Neural cell (in vitro differentiated cells): ENCODE data around the gene TEFM. TPM values are rescaled to one million over a fixed set of nuclear protein-coding genes. Genes with fewer than 3 reads are reported as not detected.
"Not testable (repeated sequence)": the region's sequence is repeated elsewhere in the genome, so short reads cannot be mapped to it uniquely, and the experiment has no call there.

Experiments used
- H2AFZ ChIP-seq: fragments of 200-600, 300-800 bp; sonication (generic), shearing (Covaris generic); 2 replicates; pipeline ENCODE4 v1.6.0; 2014; ENCODE audit warnings: low read depth, mild to moderate bottlenecking, antibody characterized with exemption, low read length, moderate library complexity
- H3F3A ChIP-seq: fragments of 200-600 bp; shearing (Covaris generic); 2 replicates; pipeline ENCODE4 v1.6.1; 2016; ENCODE audit warnings: mild to moderate bottlenecking, moderate library complexity, mixed read lengths, antibody characterized with exemption, low read length; ENCODE audit not compliant: insufficient read depth, poor library complexity, severe bottlenecking
- H3K27ac ChIP-seq: fragments of 200-600, 300-800 bp; sonication (generic), shearing (Covaris generic); 2 replicates; pipeline ENCODE4 v1.5.1; 2014; ENCODE audit warnings: mild to moderate bottlenecking, low read length, moderate library complexity
- H3K27me3 ChIP-seq: fragments of 300-800, 200-600 bp; sonication (generic), shearing (Covaris generic); 2 replicates; pipeline ENCODE4 v1.6.0; 2014; ENCODE audit warnings: mild to moderate bottlenecking, low read depth, low read length, moderate library complexity; ENCODE audit not compliant: insufficient read depth
- H3K36me3 ChIP-seq: fragments of 300-800, 200-600 bp; sonication (generic), shearing (Covaris generic); 2 replicates; pipeline ENCODE4 v1.5.1; 2014; ENCODE audit warnings: mild to moderate bottlenecking, antibody characterized with exemption, low read length, moderate library complexity; ENCODE audit not compliant: insufficient read depth
- H3K4me2 ChIP-seq: fragments of 300-800, 200-600 bp; sonication (generic), shearing (Covaris generic); 2 replicates; pipeline ENCODE4 v1.6.0; 2014; ENCODE audit warnings: mild to moderate bottlenecking, low read length
- H3K4me3 ChIP-seq: fragments of 300-800, 200-600 bp; sonication (generic), shearing (Covaris generic); 2 replicates; pipeline ENCODE4 v1.5.1; 2014; ENCODE audit warnings: mild to moderate bottlenecking, low read length, moderate library complexity
- H3K79me2 ChIP-seq: fragments of 200-600 bp; shearing (Covaris generic); replicated peaks from 2 replicates; pipeline ENCODE4 v1.6.0; 2014; ENCODE audit warnings: mild to moderate bottlenecking, low read length, moderate library complexity; ENCODE audit not compliant: insufficient read depth
- H3K9ac ChIP-seq: fragments of 300-800, 200-600 bp; sonication (generic), shearing (Covaris generic); 2 replicates; pipeline ENCODE4 v1.6.1; 2016; ENCODE audit warnings: mild to moderate bottlenecking, low read length, mixed read lengths
- H3K9me2 ChIP-seq: fragments of 200-600 bp; shearing (Covaris generic); 2 replicates; pipeline ENCODE4 v1.6.1; 2016; ENCODE audit warnings: mild to moderate bottlenecking, low read length, mixed read lengths; ENCODE audit not compliant: insufficient read depth
- H3K9me3 ChIP-seq: fragments of 200-600, 300-800 bp; sonication (generic), shearing (Covaris generic); 2 replicates; pipeline ENCODE4 v1.6.1; 2016; ENCODE audit warnings: mild to moderate bottlenecking, mixed run types, low read length, moderate library complexity, mixed read lengths
- H4K20me1 ChIP-seq: fragments of 200-600 bp; shearing (Covaris generic); 2 replicates; pipeline ENCODE4 v1.6.1; 2016; ENCODE audit warnings: mild to moderate bottlenecking, mixed run types; ENCODE audit not compliant: insufficient read depth
- EP300 ChIP-seq: fragments of 450-650 bp; conservative IDR thresholded peaks from 2 replicates; pipeline ENCODE4 v1.6.1; 2014; ENCODE audit warnings: antibody characterized with exemption, mild to moderate bottlenecking, moderate library complexity; ENCODE audit not compliant: poor library complexity, severe bottlenecking
- EZH2 ChIP-seq: fragments of 200-600, 300-800 bp; shearing (Covaris generic), sonication (generic); IDR thresholded peaks from 2 replicates; pipeline ENCODE4 v1.6.1; 2014; ENCODE audit warnings: antibody characterized with exemption, low read length, borderline replicate concordance, mild to moderate bottlenecking; ENCODE audit not compliant: insufficient read depth, poor library complexity, severe bottlenecking
- MXI1 ChIP-seq: fragments of 450-650 bp; conservative IDR thresholded peaks from 2 replicates; pipeline ENCODE4 v1.6.1; 2014; ENCODE audit warnings: antibody characterized with exemption, mild to moderate bottlenecking; ENCODE audit not compliant: poor library complexity, severe bottlenecking
- POLR2AphosphoS5 ChIP-seq: IDR thresholded peaks from 2 replicates; pipeline ENCODE4 v1.6.1; 2012
- RAD21 ChIP-seq: fragments of 450-650 bp; conservative IDR thresholded peaks from 2 replicates; pipeline ENCODE4 v1.6.1; 2014; ENCODE audit warnings: antibody characterized with exemption, mild to moderate bottlenecking, moderate library complexity
- SMC3 ChIP-seq: fragments of 450-650 bp; conservative IDR thresholded peaks from 2 replicates; pipeline ENCODE4 v1.6.1; 2014; ENCODE audit warnings: antibody characterized with exemption, mild to moderate bottlenecking, moderate library complexity; ENCODE audit not compliant: poor library complexity
- TAF1 ChIP-seq: IDR thresholded peaks from 2 replicates; pipeline ENCODE4 v1.6.1; 2012; ENCODE audit warnings: low read depth
- polyA plus RNA-seq: library from polyadenylated mRNA; depleted of rRNA; stranded (reverse); fragments of >200 nt; gene quantifications from 2 replicates; pipeline ENCODE4 v1.2.3, GENCODE V29; 2014
- TF ChIP-seq, protein P1 (sequence below): IDR thresholded peaks from 2 replicates; pipeline ENCODE4 v1.6.1; 2012; ENCODE audit warnings: borderline replicate concordance
- TF ChIP-seq, protein P2 (sequence below): fragments of 450-650 bp; IDR thresholded peaks from 2 replicates; pipeline ENCODE4 v1.5.1; 2014; ENCODE audit warnings: antibody characterized with exemption, mild to moderate bottlenecking, moderate library complexity; ENCODE audit not compliant: poor library complexity, severe bottlenecking

Gene TEFM
- polyA plus RNA-seq, 1 donor from 2014 or later: 15.2 TPM

DNA sequence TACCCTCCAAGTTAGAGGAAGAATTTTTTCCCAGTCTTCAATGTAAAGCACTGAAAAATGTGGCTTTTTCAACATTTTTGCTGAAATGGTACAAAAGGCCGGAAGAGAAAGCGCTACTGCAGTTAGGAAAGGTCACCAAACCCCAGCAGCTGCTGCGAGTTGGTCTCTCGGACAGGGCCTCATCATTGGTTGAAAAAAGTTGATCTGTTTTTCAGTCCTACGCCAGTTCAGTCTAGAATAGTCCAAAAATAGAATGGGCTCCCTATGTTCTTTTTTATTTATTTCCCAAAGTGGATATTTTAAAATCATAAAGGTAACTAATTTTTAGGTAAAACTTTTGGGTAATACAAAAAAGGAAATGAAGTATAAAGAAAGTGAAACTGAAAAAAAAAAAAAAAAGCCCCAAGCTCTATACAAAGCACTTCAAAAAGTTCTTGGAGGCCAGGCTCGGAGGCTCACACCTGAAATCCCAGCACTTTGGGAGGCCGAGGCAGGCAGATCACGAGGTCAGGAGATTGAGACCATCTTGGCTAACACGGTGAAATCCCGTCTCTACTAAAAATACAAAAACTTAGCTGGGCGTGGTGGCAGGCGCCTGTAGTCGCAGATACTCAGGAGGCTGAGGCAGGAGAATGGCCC is 33.1 kb upstream of the TEFM start:
- Histone ChIP-seq H3F3A (no peaks in the 10 kb centered on the region), H2AFZ (no peak overlapping the region), H3K79me2 (no peaks in the 10 kb centered on the region), H3K27ac (no peak overlapping the region), H3K9me2 (no peaks in the 10 kb centered on the region), H3K9ac (no peak overlapping the region), H3K9me3 (no peaks in the 10 kb centered on the region), H3K36me3 (no peaks in the 10 kb centered on the region), H4K20me1 (no peaks in the 10 kb centered on the region), H3K4me2 (no peak overlapping the region), H3K4me3 (no peak overlapping the region), H3K27me3 (no peaks in the 10 kb centered on the region)
- TF ChIP-seq, protein P1, sequence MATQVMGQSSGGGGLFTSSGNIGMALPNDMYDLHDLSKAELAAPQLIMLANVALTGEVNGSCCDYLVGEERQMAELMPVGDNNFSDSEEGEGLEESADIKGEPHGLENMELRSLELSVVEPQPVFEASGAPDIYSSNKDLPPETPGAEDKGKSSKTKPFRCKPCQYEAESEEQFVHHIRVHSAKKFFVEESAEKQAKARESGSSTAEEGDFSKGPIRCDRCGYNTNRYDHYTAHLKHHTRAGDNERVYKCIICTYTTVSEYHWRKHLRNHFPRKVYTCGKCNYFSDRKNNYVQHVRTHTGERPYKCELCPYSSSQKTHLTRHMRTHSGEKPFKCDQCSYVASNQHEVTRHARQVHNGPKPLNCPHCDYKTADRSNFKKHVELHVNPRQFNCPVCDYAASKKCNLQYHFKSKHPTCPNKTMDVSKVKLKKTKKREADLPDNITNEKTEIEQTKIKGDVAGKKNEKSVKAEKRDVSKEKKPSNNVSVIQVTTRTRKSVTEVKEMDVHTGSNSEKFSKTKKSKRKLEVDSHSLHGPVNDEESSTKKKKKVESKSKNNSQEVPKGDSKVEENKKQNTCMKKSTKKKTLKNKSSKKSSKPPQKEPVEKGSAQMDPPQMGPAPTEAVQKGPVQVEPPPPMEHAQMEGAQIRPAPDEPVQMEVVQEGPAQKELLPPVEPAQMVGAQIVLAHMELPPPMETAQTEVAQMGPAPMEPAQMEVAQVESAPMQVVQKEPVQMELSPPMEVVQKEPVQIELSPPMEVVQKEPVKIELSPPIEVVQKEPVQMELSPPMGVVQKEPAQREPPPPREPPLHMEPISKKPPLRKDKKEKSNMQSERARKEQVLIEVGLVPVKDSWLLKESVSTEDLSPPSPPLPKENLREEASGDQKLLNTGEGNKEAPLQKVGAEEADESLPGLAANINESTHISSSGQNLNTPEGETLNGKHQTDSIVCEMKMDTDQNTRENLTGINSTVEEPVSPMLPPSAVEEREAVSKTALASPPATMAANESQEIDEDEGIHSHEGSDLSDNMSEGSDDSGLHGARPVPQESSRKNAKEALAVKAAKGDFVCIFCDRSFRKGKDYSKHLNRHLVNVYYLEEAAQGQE: no peak
- TF ChIP-seq EZH2: no peak
- TF ChIP-seq SMC3: no peak
- no peak for TF ChIP-seq MXI1
- TF ChIP-seq, protein P2, sequence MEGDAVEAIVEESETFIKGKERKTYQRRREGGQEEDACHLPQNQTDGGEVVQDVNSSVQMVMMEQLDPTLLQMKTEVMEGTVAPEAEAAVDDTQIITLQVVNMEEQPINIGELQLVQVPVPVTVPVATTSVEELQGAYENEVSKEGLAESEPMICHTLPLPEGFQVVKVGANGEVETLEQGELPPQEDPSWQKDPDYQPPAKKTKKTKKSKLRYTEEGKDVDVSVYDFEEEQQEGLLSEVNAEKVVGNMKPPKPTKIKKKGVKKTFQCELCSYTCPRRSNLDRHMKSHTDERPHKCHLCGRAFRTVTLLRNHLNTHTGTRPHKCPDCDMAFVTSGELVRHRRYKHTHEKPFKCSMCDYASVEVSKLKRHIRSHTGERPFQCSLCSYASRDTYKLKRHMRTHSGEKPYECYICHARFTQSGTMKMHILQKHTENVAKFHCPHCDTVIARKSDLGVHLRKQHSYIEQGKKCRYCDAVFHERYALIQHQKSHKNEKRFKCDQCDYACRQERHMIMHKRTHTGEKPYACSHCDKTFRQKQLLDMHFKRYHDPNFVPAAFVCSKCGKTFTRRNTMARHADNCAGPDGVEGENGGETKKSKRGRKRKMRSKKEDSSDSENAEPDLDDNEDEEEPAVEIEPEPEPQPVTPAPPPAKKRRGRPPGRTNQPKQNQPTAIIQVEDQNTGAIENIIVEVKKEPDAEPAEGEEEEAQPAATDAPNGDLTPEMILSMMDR: no peak
- TF ChIP-seq EP300: no peak
- TF ChIP-seq POLR2AphosphoS5: no peak
- TF ChIP-seq RAD21: no peak
- no peak for TF ChIP-seq TAF1

DNA sequence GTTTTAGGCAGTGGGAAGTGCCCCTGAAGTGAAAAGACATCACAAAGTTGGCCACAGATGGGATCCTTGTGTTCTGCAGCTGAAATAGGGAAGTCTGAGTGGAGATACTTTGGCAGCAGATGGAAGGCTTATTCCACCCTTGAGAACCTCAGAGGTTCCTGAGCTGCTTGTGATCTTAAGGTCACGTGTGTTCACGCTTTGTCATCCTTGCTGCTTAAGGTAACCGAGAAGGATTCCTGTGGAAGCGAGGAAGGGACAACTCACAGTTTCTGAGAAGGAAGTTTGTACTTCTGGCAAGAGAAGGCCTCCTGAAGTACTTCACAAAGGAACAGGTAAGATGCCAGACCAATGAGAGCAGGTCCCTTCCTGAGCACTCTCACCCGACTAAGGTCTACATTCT is 27.9 kb upstream of the TEFM start:
- Histone ChIP-seq H3K4me3 (no peak overlapping the region), H4K20me1 (no peaks in the 10 kb centered on the region), H3K9ac (no peak overlapping the region), H3F3A (no peaks in the 10 kb centered on the region), H3K79me2 (no peaks in the 10 kb centered on the region), H3K9me3 (no peaks in the 10 kb centered on the region), H3K36me3 (no peaks in the 10 kb centered on the region), H3K4me2 (no peak overlapping the region), H2AFZ (no peak overlapping the region), H3K27me3 (no peaks in the 10 kb centered on the region), H3K9me2 (no peaks in the 10 kb centered on the region), H3K27ac (no peak overlapping the region)
- TF ChIP-seq, protein P1: no peak
- no peak for TF ChIP-seq MXI1
- no peak for TF ChIP-seq POLR2AphosphoS5

DNA sequence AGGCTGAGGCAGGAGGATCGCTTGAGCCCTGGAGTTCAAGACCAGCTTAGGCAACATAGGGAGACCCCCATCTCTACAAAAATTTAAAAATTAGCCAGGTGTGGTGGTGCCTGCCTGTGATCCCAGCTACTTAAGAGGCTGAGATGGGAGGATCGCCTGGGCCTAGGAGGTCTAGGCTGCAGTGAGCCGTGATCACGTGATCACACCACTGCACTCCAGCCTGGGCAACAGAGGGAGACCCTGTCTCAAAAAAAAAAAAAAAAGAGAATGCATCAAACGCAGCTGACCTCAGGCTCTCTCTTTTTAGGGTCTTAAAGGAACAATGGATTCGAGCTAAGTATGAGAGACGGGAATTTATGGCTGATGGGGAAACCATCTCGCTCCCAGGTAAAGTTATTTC is 25.5 kb upstream of the TEFM start:
- not testable (repeated sequence) for H3K27ac ChIP-seq, H3K9me3 ChIP-seq, H3K79me2 ChIP-seq, H3K4me2 ChIP-seq, H3K36me3 ChIP-seq, H3K9ac ChIP-seq, H3K27me3 ChIP-seq, H3F3A ChIP-seq, H3K9me2 ChIP-seq, H4K20me1 ChIP-seq, H2AFZ ChIP-seq, H3K4me3 ChIP-seq
